GM06990 (cell line): ENCODE data around the gene ACR.
"Not testable (repeated sequence)": the region's sequence is repeated elsewhere in the genome, so short reads cannot be mapped to it uniquely, and the experiment has no call there.

ENCODE experiments used
- DNase-seq: peaks from one replicate; pipeline ENCODE4 v3.0.0-alpha.2; 2011; ENCODE audit not compliant: insufficient read length; ENCODE audit errors: extremely low read depth
- H3K27me3 ChIP-seq: replicated peaks from 2 replicates; pipeline ENCODE4 v1.6.0; 2011; ENCODE audit warnings: low read length; ENCODE audit not compliant: control insufficient read depth, insufficient read depth
- H3K36me3 ChIP-seq: 2 replicates; pipeline ENCODE4 v1.5.1; 2011; ENCODE audit warnings: low read length; ENCODE audit not compliant: control insufficient read depth, insufficient read depth
- H3K4me3 ChIP-seq: replicated peaks from 2 replicates; pipeline ENCODE4 v1.5.1; 2011; ENCODE audit warnings: low read depth, mild to moderate bottlenecking, control low read depth, low read length
- CTCF ChIP-seq: IDR thresholded peaks from 2 replicates; pipeline ENCODE4 v1.5.1; 2011; ENCODE audit warnings: low read length, control low read depth, mild to moderate bottlenecking, inconsistent platforms; ENCODE audit not compliant: insufficient read depth, poor library complexity, severe bottlenecking

ACR gene

GRCh38 chr22:50739894-50740293 lies 1.9 kb downstream of the ACR start:
- no peak for DNase-seq
- Histone ChIP-seq H3K27me3 (no peaks in the 10 kb centered on the region; the same call in 1 of the 2 replicates), H3K4me3 (no peak overlapping the region), H3K36me3 (no peaks in the 10 kb centered on the region)
- TF ChIP-seq CTCF, result no peak

- DNase-seq, H3K27me3 ChIP-seq, H3K4me3 ChIP-seq, H3K36me3 ChIP-seq: not testable (repeated sequence)
Observed at GRCh38 chr22:50740714-50741113, 2.7 kb downstream of the ACR start.

- H3K27me3 ChIP-seq, H3K4me3 ChIP-seq, H3K36me3 ChIP-seq, DNase-seq: not testable (repeated sequence)
Observed at GRCh38 chr22:50744424-50744823, 6.4 kb downstream of the ACR start.

GRCh38 chr22:50747521-50747920 lies 9.5 kb downstream of the ACR start:
- not testable (repeated sequence) for DNase-seq, H3K27me3 ChIP-seq, H3K36me3 ChIP-seq, H3K4me3 ChIP-seq

- H3K36me3 ChIP-seq, H3K27me3 ChIP-seq, DNase-seq, H3K4me3 ChIP-seq: not testable (repeated sequence)
Observed at GRCh38 chr22:50748630-50749029, 10.6 kb downstream of the ACR start.

GRCh38 chr22:50749302-50750074 lies 11.5 kb downstream of the ACR start:
- not testable (repeated sequence) for DNase-seq, H3K36me3 ChIP-seq, H3K4me3 ChIP-seq, H3K27me3 ChIP-seq

GRCh38 chr22:50755251-50755650 lies 17.2 kb downstream of the ACR start:
- not testable (repeated sequence) for H3K27me3 ChIP-seq, H3K4me3 ChIP-seq, DNase-seq, H3K36me3 ChIP-seq

GRCh38 chr22:50756406-50756805 lies 18.4 kb downstream of the ACR start:
- H3K27me3 ChIP-seq, DNase-seq, H3K36me3 ChIP-seq, H3K4me3 ChIP-seq: not testable (repeated sequence)

GRCh38 chr22:50756949-50757491 lies 19.0 kb downstream of the ACR start:
- not testable (repeated sequence) for DNase-seq, H3K27me3 ChIP-seq, H3K36me3 ChIP-seq
- H3K4me3 ChIP-seq, result peak overlapping the region; percentile 1; the same call in 1 of the 2 replicates
- peak; percentile 30 for TF ChIP-seq CTCF

- not testable (repeated sequence) for H3K36me3 ChIP-seq, DNase-seq, H3K4me3 ChIP-seq, H3K27me3 ChIP-seq
Observed at GRCh38 chr22:50759597-50760341, 21.8 kb downstream of the ACR start.

- H3K27me3 ChIP-seq, DNase-seq, H3K36me3 ChIP-seq, H3K4me3 ChIP-seq: not testable (repeated sequence)
Observed at GRCh38 chr22:50761829-50762228, 23.8 kb downstream of the ACR start.

- not testable (repeated sequence) for H3K36me3 ChIP-seq, DNase-seq, H3K4me3 ChIP-seq, H3K27me3 ChIP-seq
Observed at GRCh38 chr22:50764288-50764687, 26.3 kb downstream of the ACR start.
